GM19043 (cell line): ENCODE results near the gene IFIT3.

Source experiments
- ATAC-seq: cut with Tn5 transposase; IDR thresholded peaks from one replicate; pipeline ENCODE4 v1.9.1; 2021; ENCODE audit warnings: low read depth; ENCODE audit not compliant: unreplicated experiment

The IFIT3 gene

GRCh38 chr10:89351780-89352597, 24.2 kb downstream of the IFIT3 start:
- ATAC-seq: no peak

- no peak for ATAC-seq
These were observed 25.0 kb downstream of the IFIT3 start for GRCh38 chr10:89352802-89353201.

- ATAC-seq: no peak
These were observed 27.7 kb downstream of the IFIT3 start for GRCh38 chr10:89355394-89355931.

DNA sequence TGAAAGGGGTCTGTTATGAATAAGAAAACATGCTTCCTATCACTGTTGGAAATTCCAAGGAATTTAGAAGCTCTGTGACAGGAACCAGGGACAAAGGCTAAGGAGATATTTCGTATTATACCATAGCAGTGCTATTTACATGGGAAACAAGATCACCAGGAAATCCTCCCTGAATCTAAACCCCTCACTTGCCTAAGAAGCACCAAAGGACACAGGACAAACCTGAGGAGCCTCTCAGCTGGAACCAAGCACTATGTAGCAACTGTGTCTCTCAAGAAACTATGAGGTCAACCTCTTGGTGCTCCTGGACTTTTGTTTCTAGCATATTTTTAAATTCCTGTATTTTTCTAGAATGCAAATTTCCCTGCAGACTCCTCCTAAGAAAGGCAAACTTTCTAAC, 29.3 kb downstream of the IFIT3 start:
- no peak for ATAC-seq

- no peak for ATAC-seq
These were observed 30.2 kb downstream of the IFIT3 start for GRCh38 chr10:89357975-89358374.

DNA sequence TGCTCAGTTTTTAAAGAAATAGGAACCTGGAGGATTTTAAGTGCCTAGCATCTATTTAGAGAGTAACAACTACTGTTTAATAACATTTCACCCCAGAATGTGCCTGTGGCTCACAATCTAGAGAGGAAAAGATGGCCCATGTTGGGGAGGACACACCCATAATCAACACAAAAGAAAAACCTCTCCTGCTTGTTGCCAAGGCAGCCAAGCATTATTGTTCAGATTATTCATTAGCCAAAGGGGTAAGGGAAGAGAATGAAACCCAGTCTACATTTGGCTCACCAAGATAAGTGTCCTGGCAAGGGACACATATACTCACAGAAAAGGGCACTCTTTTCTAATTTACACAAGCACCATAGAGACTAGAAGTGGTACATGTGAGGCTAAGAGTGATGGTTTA, 32.4 kb downstream of the IFIT3 start:
- ATAC-seq: no peak

DNA sequence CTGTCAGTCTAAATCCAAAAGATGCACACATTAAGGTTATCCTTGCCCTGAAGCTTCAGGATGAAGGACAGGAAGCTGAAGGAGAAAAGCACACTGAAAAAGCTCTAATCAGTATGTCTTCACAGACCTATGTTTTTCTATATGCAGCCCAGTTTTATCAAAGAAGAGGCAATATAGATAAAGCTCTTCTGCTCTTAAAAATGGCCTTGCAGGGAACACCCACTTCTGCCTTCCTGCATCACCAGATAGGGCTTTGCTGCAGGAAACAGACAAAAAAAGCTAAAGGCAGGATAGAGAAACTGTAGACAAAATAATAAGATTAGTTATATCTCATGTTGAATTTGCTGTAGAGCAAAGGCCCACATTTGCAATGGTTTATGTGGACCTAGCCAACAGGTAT, 35.1 kb downstream of the IFIT3 start:
- ATAC-seq: no peak

DNA sequence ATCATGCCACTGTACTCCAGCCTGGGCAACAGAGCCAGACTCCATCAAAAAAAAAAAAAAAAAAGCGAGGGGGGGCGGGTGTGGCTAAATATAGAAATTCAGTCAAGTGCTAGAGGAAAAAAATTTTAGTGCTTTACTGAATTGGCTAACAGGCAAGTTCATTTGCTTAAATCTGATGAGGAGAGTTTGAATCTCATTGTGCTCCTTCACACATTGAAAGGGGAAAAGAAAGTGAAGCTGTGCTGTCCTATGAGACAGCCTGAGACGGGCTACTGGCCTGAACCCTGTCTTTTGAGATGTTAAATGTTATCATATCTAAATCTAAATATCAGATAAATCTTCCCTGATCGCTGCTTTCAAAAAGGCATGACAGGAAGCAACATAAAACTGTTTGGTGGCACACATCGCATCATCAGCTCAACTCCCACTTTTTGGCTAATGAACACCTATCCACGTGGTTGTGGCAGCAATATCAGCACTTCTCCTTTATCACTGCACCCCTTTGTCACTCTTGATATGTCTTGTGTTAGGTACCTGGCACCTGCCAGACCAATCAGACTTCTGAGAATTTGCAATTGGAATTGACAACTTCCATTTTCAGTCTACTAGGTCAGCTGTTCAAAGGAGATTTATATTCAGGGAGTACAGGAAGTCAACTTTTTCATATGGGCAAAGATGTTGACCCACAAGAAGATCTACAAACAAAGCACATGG, 36.1 kb downstream of the IFIT3 start:
- no peak for ATAC-seq

DNA sequence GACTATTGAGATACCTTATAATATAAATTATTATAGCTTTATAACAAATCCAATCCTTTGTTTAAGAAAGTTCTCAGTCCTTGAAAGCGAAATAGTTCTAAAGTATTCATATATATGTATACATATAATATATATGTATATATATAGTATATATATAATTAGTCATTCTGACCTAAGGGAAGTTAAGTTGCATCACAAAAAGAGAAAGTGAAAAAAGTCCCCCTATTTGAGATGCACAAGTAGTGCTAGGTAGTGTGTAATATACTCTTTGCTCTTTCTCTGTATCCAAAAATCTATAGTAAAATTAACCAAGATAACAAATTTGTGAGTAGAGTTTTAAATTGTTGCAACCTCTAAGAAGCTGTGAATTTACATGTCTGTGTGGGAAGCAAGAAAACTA, 36.7 kb downstream of the IFIT3 start:
- no peak for ATAC-seq

GRCh38 chr10:89367529-89367928, 39.7 kb downstream of the IFIT3 start:
- peak; percentile 73 for ATAC-seq

DNA sequence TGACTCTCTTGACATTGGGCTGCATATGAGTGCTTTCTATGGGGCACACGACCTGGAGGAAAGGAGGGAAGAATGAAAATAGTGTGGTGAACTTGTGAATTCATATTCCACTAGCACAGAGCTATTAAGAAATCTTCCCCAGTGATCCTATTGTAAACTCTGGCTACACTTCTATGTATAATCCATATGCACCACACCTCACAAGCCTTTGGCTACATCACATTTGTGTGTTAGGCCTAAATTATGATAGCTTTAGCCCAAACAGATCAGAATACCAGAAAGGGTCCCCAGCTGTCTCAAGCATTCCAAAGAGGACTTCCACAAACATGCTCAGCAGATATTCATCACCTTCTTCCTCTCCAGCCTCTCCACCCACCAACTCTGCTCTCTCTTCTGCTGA, 40.3 kb downstream of the IFIT3 start:
- ATAC-seq: no peak

DNA sequence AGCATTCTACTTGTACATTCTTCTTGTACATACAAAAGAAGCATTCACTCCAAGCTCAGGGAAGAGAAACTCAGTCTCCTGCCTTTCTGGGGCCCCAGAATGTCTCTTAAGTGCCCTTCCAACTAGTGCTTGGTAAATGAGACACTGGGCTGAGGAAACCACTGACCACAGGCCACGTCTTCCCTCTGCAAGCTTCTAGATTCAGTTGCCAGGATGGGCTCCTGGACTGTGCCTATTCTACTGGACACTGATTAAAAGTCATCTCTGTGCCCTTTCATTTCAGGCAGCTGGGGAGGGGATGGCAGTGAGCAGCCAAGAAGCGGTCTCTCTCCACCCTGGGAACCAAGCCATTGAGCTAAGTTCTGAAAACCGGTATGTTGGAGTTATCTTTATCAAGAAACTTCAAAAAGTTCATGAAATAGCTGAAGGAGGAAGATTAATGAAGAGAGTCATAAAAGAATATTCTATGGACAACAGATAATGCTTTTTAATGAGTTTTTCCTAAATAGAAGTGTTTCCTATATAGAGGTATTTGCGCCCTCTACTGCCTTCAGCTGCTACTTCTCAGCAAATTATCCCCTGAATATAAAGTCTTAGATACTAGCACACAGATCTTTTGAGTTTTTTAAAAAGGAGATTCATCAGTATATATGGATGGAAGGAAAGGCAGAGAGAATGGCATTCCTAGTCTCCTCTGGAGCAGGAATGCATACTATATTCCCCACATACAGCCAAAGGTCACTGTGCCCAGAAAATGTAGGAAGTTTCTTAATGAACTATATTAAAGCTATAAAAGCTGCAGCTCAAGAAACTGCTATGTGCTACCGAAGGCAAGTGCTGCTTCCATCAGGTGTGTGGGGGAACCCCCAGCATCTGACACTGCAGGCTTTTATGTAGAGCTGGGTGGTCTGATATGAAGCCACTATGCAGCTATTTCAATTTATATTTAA, 41.6 kb downstream of the IFIT3 start:
- no peak for ATAC-seq

DNA sequence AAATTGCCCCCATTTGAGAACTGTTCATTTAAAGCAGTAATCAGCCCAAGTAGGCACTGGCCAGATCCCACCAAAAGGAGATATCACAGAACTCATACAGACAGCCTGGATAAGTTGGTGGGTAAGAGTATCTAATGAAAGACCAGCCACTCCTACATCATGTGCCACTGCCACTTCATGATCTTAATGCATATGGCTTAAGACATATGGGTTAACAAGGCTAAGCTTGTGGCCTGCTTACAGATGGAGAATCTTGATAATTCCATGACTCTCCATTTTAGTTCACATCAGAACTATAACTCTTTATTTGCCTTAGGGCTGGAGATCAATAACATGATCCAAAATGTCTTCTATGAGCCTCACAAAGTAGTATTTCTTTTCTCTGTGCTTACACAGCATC, 43.3 kb downstream of the IFIT3 start:
- no peak for ATAC-seq

DNA sequence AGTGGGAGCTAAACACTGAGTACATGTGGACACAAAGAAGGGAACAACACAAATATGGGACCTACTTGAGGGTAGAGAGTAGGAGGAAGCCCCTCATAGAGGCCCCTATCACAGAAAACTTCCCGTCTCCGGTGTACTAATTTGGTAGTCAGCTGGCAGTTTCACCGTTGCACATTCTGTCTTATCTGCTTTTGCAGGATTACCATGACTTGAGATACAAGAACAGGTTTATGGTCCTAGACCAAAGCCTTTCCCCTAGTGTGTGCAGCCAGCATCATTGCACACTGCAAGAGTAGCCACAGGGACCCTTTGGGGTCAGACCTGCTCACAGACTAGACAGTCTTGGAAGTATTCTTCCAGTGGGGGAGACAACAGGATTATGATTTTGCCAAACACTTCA, 44.2 kb downstream of the IFIT3 start:
- no peak for ATAC-seq

GRCh38 chr10:89373916-89374711, 46.3 kb downstream of the IFIT3 start:
- ATAC-seq: no peak

DNA sequence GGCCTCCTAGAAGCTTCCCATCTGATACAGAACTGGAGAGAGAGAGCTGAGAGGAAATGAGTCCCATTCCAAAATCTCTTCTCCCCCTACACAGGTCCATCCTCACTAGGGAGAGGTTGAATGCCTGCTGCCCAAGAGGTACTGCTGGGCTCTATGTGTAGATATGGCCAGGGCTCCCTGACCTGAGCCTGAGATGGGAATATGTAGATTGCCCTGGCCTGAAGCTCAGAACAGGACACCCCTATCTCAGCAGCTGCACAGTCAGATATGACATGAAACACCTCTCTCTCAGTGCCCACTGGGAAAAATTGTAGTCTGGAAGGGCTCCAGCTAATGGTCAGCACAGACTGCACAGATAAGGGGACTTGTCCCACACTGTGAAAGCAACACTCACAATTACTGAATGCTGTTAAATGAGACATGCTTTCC, 46.9 kb downstream of the IFIT3 start:
- no peak for ATAC-seq

DNA sequence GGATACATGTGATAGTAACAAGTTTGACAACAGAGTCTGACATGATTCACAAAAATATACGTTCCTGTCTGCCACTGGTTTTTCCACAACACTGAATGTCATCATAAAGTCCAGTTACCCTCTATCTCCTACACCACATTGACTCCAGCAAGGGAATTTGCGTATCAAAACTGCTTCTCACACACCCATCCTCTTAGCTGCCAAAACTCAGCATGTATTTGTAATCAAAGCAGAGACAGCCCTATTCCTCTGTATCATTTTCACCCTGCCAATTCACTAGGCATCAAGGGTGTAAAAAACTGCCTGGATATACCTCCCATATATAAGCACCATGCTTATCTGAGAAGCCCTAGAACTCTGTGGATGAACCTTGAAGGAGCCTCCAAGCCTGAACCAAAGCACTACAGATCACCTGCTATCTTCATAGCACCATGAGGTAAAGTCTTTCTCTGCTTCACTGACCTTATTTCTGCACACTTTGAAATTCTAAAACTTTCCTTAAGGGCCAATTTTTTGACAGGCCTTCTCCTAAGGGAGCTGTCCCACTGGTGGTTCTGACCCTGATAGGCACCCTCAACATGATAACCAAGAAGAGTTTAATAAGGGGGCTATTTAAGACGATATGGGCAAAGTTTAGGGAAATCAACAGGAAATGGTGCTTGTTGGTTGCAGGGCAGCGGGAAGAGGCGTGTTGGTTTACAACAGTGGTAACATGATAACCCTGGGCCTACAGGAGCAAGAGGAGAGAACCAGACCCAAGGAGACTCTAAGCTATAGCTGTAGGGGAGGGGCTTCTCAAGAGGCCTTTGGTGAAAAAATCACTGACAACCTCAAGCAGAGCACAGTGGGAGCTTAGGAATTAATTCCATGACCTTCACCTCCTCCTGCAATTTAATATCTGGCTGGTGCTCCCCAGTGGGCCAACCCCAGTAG, 50.2 kb downstream of the IFIT3 start, which contains the start of gene IFIT1B:
IFIT1B (plus strand) TSS at position 352 of the 933 bp plus-strand sequence; CDS start at position 432, 80 bp downstream.
- ATAC-seq: no peak

DNA sequence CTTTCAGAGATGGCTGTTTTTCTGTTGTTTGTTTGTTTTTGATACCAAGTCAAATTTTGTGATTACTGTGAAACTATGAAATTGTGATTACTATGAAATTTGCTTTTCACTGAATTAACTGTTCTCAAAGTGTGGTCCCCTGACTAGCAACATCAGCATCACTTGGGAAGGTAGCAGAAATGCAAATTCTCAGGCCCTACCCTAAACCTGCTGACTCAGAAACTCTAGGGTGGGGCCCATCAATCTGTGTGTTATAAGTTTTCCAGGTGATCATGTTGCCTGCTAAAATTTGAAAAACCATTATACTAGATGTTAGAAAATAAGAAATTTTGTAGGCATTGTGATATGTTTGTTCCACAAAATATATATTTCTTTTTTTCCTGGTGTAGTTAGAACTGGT, 51.3 kb downstream of the IFIT3 start:
- no peak for ATAC-seq

DNA sequence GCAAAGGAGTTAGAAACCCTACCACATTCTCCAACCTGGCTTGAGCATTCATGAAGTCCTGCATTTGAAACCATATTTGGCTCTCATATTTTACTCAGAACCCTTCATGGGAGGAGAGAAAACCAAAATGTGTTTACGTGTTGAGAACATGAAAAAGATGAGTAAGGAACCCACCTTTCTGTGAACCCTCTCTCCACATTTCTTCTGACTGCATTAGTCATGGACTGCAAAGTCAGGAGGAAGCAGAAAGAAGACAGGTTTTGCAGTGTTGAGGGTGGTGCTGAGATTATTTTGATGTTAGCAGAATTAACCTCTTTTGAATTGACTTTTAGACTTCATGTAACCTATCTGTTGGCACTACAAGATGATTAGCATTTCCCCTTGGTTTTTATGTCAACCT, 55.0 kb downstream of the IFIT3 start:
- no peak for ATAC-seq
